GM12878 (cell line): ENCODE results near the gene UMAD1. TPM values are rescaled to one million over a fixed set of nuclear protein-coding genes. Genes with fewer than 3 reads are reported as not detected.

Experiments used
- ATAC-seq: fragments of 200-7000 bp; cut with Tn5 transposase; 3 replicates; pipeline ENCODE4 v1.9.1; 2020; ENCODE audit warnings: mild to moderate bottlenecking, moderate library complexity
- BruUV-seq: library from RNA; stranded (reverse); fragments of 400-500 nt; replicated peaks from 2 replicates; lab custom pipeline; 2021; lab: Mats Ljungman, UMichigan
- CTCF ChIA-PET: fragments of 300-600 bp; sonication (Branson Sonifier 250); formaldehyde crosslinking; extraction: SDS; loops from one replicate; lab custom pipeline; 2021; ENCODE audit warnings: inconsistent platforms; lab: Yijun Ruan, JAX
- POLR2A ChIA-PET: fragments of 350-600 bp; formaldehyde crosslinking; extraction: SDS; loops from one replicate; lab custom pipeline; 2021; ENCODE audit warnings: inconsistent platforms; lab: Charles Lee
- RAD21 ChIA-PET: fragments of 300-600 bp; sonication (Branson Sonifier 250); formaldehyde crosslinking; loops from one replicate; lab custom pipeline; 2023; ENCODE audit warnings: antibody characterized with exemption; ENCODE audit not compliant: unreplicated experiment; lab: Charles Lee
- SMC1A ChIA-PET: fragments of 300-600 bp; sonication (Branson Sonifier 250); formaldehyde crosslinking; loops from one replicate; lab custom pipeline; 2023; ENCODE audit not compliant: unreplicated experiment, uncharacterized antibody; lab: Charles Lee
- DNase-seq: peaks from one replicate; pipeline ENCODE4 v3.0.0-alpha.2; 2011; ENCODE audit warnings: low read depth, low spot score
- FAIRE-seq: peaks from 3 replicates; lab custom pipeline; 2011; peaks lifted over from hg19 to GRCh38; lab: Jason Lieb, UNC
- H2AFZ ChIP-seq: 2 replicates; pipeline ENCODE4 v1.6.0; 2011; ENCODE audit warnings: low read depth, low read length, control low read depth; ENCODE audit not compliant: control insufficient read depth
- H3K27ac ChIP-seq: 2 replicates; pipeline ENCODE4 v1.5.1; 2011; ENCODE audit warnings: control low read depth; ENCODE audit not compliant: control insufficient read depth, insufficient read depth
- H3K27me3 ChIP-seq, 2 experiments: replicated peaks in 1 of 2; 2 replicates each; pipeline versions ENCODE4 v1.6.0 to v1.6.1; 2011; ENCODE audit warnings: low read length in 1 of 2; ENCODE audit not compliant: control insufficient read depth in 2 of 2, insufficient read depth in 2 of 2
- H3K36me3 ChIP-seq, 2 experiments: 2 replicates each; pipeline ENCODE4 v1.5.1; 2011; ENCODE audit warnings: low read length in 1 of 2; ENCODE audit not compliant: control insufficient read depth in 2 of 2, insufficient read depth in 2 of 2
- H3K4me1 ChIP-seq: 2 replicates; pipeline ENCODE4 v1.6.1; 2011; ENCODE audit warnings: mild to moderate bottlenecking, low read length, moderate library complexity, mixed read lengths; ENCODE audit not compliant: control insufficient read depth, insufficient read depth
- H3K4me2 ChIP-seq: 2 replicates; pipeline ENCODE4 v1.6.0; 2011; ENCODE audit warnings: control low read depth; ENCODE audit not compliant: control insufficient read depth, insufficient read depth
- H3K4me3 ChIP-seq: fragments of 200-600 bp; sonication (generic); 2 replicates; pipeline ENCODE4 v1.5.1; 2016
- H3K79me2 ChIP-seq: 2 replicates; pipeline ENCODE4 v1.6.0; 2011; ENCODE audit warnings: low read length; ENCODE audit not compliant: control insufficient read depth, insufficient read depth
- H3K9ac ChIP-seq: 2 replicates; pipeline ENCODE4 v1.8.0; 2011; ENCODE audit warnings: low read length, control low read depth, mixed read lengths; ENCODE audit not compliant: control insufficient read depth, insufficient read depth
- H3K9me3 ChIP-seq: replicated peaks from 3 replicates; pipeline ENCODE4 v1.5.1; 2011; ENCODE audit warnings: mild to moderate bottlenecking, low read length; ENCODE audit not compliant: control insufficient read depth, insufficient read depth
- H4K20me1 ChIP-seq: 2 replicates; pipeline ENCODE4 v1.6.0; 2011; ENCODE audit not compliant: control insufficient read depth, insufficient read depth
- CHD2 ChIP-seq: IDR thresholded peaks from 2 replicates; pipeline ENCODE4 v1.6.1; 2011; ENCODE audit warnings: low read depth, low read length, improper control_type of control experiment, borderline replicate concordance
- CREM ChIP-seq: IDR thresholded peaks from 2 replicates; pipeline ENCODE4 v1.6.1; 2014; ENCODE audit warnings: antibody characterized with exemption, low read depth
- ETV6 ChIP-seq, 2 experiments: fragments of 450-650 bp in 1 of 2; IDR thresholded peaks in 1 of 2; conservative IDR thresholded peaks in 1 of 2; 2 replicates each; pipeline ENCODE4 v1.6.1; 2014; ENCODE audit warnings: antibody characterized with exemption in 1 of 2, borderline replicate concordance in 1 of 2, low read depth in 1 of 2, mild to moderate bottlenecking in 1 of 2, moderate library complexity in 1 of 2
- EZH2 ChIP-seq: IDR thresholded peaks from 2 replicates; pipeline ENCODE4 v1.6.1; 2012; ENCODE audit warnings: low read depth, mild to moderate bottlenecking, control low read depth, inconsistent platforms, low read length, borderline replicate concordance; ENCODE audit not compliant: control insufficient read depth
- PML ChIP-seq: IDR thresholded peaks from 2 replicates; pipeline ENCODE4 v1.6.1; 2012; ENCODE audit warnings: low read length, inconsistent platforms
- POLR2A ChIP-seq: IDR thresholded peaks from 2 replicates; pipeline ENCODE4 v1.6.1; 2011; ENCODE audit warnings: low read depth, mild to moderate bottlenecking, low read length
- RB1 ChIP-seq: fragments of 450-650 bp; formaldehyde crosslinking; IDR thresholded peaks from 2 replicates; pipeline ENCODE4 v1.6.1; 2017; ENCODE audit warnings: mild to moderate bottlenecking, borderline replicate concordance
- RCOR1 ChIP-seq: conservative IDR thresholded peaks from 2 replicates; pipeline ENCODE4 v1.6.1; 2012; ENCODE audit warnings: low read depth, low read length, improper control_type of control experiment
- RELA ChIP-seq: fragments of 450-650 bp; IDR thresholded peaks from 2 replicates; pipeline ENCODE4 v1.8.0; 2014; ENCODE audit warnings: borderline replicate concordance; ENCODE audit not compliant: partially characterized antibody
- RFX5 ChIP-seq: IDR thresholded peaks from 2 replicates; pipeline ENCODE4 v1.6.1; 2011; ENCODE audit warnings: low read depth, low read length, improper control_type of control experiment
- TAF1 ChIP-seq: IDR thresholded peaks from 2 replicates; pipeline ENCODE4 v1.6.1; 2011; ENCODE audit warnings: mild to moderate bottlenecking, low read depth, low read length, borderline replicate concordance
- TCF12 ChIP-seq: IDR thresholded peaks from 2 replicates; pipeline ENCODE4 v1.6.1; 2011; ENCODE audit warnings: low read depth, mild to moderate bottlenecking, low read length
- TCF3 ChIP-seq: IDR thresholded peaks from 2 replicates; pipeline ENCODE4 v1.6.1; 2012; ENCODE audit warnings: low read depth, mild to moderate bottlenecking, low read length, borderline replicate concordance; ENCODE audit not compliant: insufficient read depth
- ZNF217 ChIP-seq: fragments of 450-650 bp; IDR thresholded peaks from 2 replicates; pipeline ENCODE4 v1.6.1; 2017; ENCODE audit warnings: antibody characterized with exemption, mild to moderate bottlenecking
- WGBS: methylation state at CpG from one replicate; pipeline ENCODE4 v1.1.6; 2016; ENCODE audit warnings: low lambda C conversion rate; ENCODE audit not compliant: insufficient replicate concordance, insufficient coverage; ENCODE audit errors: missing lambda C conversion rate; 5-methylcytosine and 5-hydroxymethylcytosine counted together
- in situ Hi-C: fragments of 300-500 bp; cut with MboI; formaldehyde crosslinking; loops from 9 replicates; pipeline ENCODE4 v1.14.3; 2018; ENCODE audit warnings: mixed read lengths
- intact Hi-C: fragments of 100-400 bp; cut with micrococcal nuclease; formaldehyde crosslinking; loops from one replicate; pipeline ENCODE4 v1.14.2; 2022; ENCODE audit not compliant: unreplicated experiment
- polyA plus RNA-seq, 11 experiments: library from polyadenylated mRNA; depleted of rRNA in 4 of 11; unstranded in 6 of 11; stranded (reverse) in 5 of 11; fragments of >200 nt; fragmentation: Nextera tagmentation in 4 of 11; fragmentation: Illumina TruSeq in 1 of 11; extraction: Ambion mirVana in 4 of 11; extraction: Trizol in 1 of 11; gene quantifications; 1 replicate in 1 of 11; 2 replicates in 10 of 11; pipeline versions ENCODE4 v1.2.1 to v1.2.3, GENCODE V29; 2011 to 2016; ENCODE audit warnings: inconsistent platforms in 2 of 11, missing spikeins in 2 of 11, low read depth in 1 of 11
- total RNA-seq, 4 experiments: library from RNA; depleted of rRNA in 3 of 4; stranded (reverse); fragments of >200 nt in 3 of 4; fragmentation: Illumina TruSeq in 1 of 4; extraction: Trizol in 1 of 4; gene quantifications; 2 replicates each; pipeline versions ENCODE4 v1.2.1 to v1.2.3, GENCODE V29; 2013 to 2021
- TF ChIP-seq, protein P1 (sequence below): IDR thresholded peaks from 2 replicates; pipeline ENCODE4 v1.6.1; 2011; ENCODE audit warnings: low read depth, low read length, improper control_type of control experiment, borderline replicate concordance
- TF ChIP-seq, protein P2 (sequence below): IDR thresholded peaks from 2 replicates; pipeline ENCODE4 v1.6.1; 2011; ENCODE audit warnings: borderline replicate concordance, low read depth, mild to moderate bottlenecking, moderate library complexity, mixed read lengths, low read length; ENCODE audit not compliant: insufficient read depth; ENCODE audit errors: extremely low read length
- TF ChIP-seq, protein P3 (sequence below): fragments of 450-650 bp; IDR thresholded peaks from 2 replicates; pipeline ENCODE4 v1.6.1; 2017; ENCODE audit warnings: antibody characterized with exemption, mild to moderate bottlenecking, moderate library complexity

UMAD1 gene
- total and polyA plus RNA-seq, 10 of the 15 experiments (the other 5 are each of a cell fraction or from before 2014, with no cell fraction given), result 6.0 to 28.6 (median 9.3) TPM

DNA sequence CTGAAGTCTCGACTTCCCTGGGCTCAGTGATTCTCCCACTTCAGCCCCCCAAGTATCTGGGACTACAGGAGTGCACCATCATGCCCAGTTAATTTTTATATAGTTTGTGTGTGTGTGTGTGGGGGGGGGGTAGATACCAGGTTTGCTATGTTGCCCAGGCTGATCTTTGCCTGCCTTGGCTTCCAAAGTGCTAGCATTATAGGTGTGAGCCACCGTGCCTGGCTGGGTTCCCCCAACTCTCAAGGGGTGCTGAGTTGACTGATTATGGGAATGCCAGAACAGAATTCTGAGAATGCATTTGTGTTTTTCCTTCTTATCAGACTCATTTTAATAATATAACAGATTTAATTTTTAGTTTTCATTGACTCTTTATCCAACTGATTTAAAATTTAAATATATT lies 58.4 kb downstream of the UMAD1 start:
- no peak overlapping the region for H3K4me2 ChIP-seq
- ChIA-PET CTCF (interaction anchor here (0.9 to 3.8 kb wide), 5 partner anchors 10 to 62 kb away, joined by 3 to 18 read pairs (median 4); no protein-coding TSS in a partner anchor), SMC1A (interaction anchor here (0.7 to 6.6 kb wide), 10 partner anchors 10 to 69 kb away, joined by 3 to 42 read pairs (median 3); partner anchors contain the start of gene RPA3), RAD21 (interaction anchor here (0.6 to 2.5 kb wide), 7 partner anchors 10 to 518 kb away, joined by 3 to 12 read pairs (median 4); no protein-coding TSS in a partner anchor), POLR2A (interaction anchor here (0.6 to 1.8 kb wide), 4 partner anchors 10 to 253 kb away, joined by 3 to 8 read pairs (median 3); partner anchors contain the start of gene RPA3)
- no peaks in the 10 kb centered on the region for H4K20me1 ChIP-seq
- no TSS peak for BruUV-seq
- TF ChIP-seq PML (no peak), TAF1 (no peak), RCOR1 (no peak), TCF3 (no peak), CHD2 (no peak), CREM (no peak), RB1 (no peak), ETV6 (conservative IDR thresholded peaks at IDR 0.05 in 1 of 2, IDR thresholded peaks at IDR 0.05 in 1 of 2; ENCODE audit: borderline replicate concordance in 1 of 2, low read depth in 1 of 2) (no peak), TCF12 (no peak), RELA (no peak), POLR2A (no peak), ZNF217 (no peak), EZH2 (no peak), RFX5 (no peak)
- TF ChIP-seq, protein P1, sequence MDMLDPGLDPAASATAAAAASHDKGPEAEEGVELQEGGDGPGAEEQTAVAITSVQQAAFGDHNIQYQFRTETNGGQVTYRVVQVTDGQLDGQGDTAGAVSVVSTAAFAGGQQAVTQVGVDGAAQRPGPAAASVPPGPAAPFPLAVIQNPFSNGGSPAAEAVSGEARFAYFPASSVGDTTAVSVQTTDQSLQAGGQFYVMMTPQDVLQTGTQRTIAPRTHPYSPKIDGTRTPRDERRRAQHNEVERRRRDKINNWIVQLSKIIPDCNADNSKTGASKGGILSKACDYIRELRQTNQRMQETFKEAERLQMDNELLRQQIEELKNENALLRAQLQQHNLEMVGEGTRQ, result no peak
- TF ChIP-seq, protein P2, sequence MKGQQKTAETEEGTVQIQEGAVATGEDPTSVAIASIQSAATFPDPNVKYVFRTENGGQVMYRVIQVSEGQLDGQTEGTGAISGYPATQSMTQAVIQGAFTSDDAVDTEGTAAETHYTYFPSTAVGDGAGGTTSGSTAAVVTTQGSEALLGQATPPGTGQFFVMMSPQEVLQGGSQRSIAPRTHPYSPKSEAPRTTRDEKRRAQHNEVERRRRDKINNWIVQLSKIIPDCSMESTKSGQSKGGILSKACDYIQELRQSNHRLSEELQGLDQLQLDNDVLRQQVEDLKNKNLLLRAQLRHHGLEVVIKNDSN, result no peak
- TF ChIP-seq, protein P3, sequence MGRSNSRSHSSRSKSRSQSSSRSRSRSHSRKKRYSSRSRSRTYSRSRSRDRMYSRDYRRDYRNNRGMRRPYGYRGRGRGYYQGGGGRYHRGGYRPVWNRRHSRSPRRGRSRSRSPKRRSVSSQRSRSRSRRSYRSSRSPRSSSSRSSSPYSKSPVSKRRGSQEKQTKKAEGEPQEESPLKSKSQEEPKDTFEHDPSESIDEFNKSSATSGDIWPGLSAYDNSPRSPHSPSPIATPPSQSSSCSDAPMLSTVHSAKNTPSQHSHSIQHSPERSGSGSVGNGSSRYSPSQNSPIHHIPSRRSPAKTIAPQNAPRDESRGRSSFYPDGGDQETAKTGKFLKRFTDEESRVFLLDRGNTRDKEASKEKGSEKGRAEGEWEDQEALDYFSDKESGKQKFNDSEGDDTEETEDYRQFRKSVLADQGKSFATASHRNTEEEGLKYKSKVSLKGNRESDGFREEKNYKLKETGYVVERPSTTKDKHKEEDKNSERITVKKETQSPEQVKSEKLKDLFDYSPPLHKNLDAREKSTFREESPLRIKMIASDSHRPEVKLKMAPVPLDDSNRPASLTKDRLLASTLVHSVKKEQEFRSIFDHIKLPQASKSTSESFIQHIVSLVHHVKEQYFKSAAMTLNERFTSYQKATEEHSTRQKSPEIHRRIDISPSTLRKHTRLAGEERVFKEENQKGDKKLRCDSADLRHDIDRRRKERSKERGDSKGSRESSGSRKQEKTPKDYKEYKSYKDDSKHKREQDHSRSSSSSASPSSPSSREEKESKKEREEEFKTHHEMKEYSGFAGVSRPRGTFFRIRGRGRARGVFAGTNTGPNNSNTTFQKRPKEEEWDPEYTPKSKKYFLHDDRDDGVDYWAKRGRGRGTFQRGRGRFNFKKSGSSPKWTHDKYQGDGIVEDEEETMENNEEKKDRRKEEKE, result no peak
- no peaks in the 10 kb centered on the region for H3K79me2 ChIP-seq
- peak; percentile 15; the same call in 1 of the 3 replicates for ATAC-seq
- H3K4me3 ChIP-seq, result no peak overlapping the region
- no peaks in the 10 kb centered on the region for H3K36me3 ChIP-seq
- no peak overlapping the region for H3K27ac ChIP-seq
- peaks cover 9% of the 10 kb centered on the region for H3K4me1 ChIP-seq
- no peak for FAIRE-seq
- H3K9me3 ChIP-seq, result no peaks in the 10 kb centered on the region; the same call in 2 of the 3 replicates
- intact Hi-C loops (no loop called here), in situ Hi-C loops (no loop called here)
- no peak for DNase-seq
- no peaks in the 10 kb centered on the region for H3K27me3 ChIP-seq
- 53% methylated on average over 1 of the region's 2 CpGs for WGBS
- H2AFZ ChIP-seq, result 0 out of 2 replicates have a peak overlapping the region, but pooled peaks have one; percentile 8
- no peak overlapping the region for H3K9ac ChIP-seq
